ENCODE results near the gene MTA2. TPM values are rescaled to one million over a fixed set of nuclear protein-coding genes. Genes with fewer than 3 reads are reported as not detected.
"Not testable (repeated sequence)": the region's sequence is repeated elsewhere in the genome, so short reads cannot be mapped to it uniquely, and the experiment has no call there.

Gene MTA2
- total RNA-seq, 2 experiments from 2014 or later = 270 to 299 TPM

DNA sequence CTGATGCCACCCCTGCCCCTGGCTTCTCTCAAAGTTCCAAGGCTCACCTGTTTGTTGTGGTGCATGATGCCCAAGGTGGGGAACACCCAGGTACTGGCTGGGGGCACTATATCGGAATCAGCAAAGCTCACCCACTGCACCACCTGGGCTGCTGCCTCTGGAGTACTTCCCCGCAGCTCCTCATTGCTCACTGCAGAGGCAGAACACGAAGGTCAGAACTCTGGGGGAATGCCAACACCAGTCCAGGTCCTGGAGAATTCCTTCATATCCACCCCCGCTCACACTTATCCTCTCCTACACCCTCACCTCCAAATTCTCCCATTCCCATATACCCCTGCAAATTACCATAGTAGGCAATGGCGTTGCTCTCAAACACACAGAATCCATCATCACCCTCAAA lies 30.2 kb downstream of the MTA2 start:
- DNase-seq, H3K9me3 Mint-ChIP-seq, POLR2A ChIA-PET, H3K27me3 Mint-ChIP-seq: not testable (repeated sequence)
- peak overlapping the region; percentile 24 for H3K4me3 Mint-ChIP-seq
- H3K27ac Mint-ChIP-seq = peak overlapping the region; percentile 17
- peaks cover 66% of the 10 kb centered on the region for H3K4me1 Mint-ChIP-seq
- peaks cover 57% of the 10 kb centered on the region for H3K36me3 Mint-ChIP-seq (ENCODE audit: low read depth)
- CTCF ChIA-PET = interaction anchor here (0.8 to 2.5 kb wide), 5 partner anchors 11 to 147 kb away, joined by 3 to 8 read pairs (median 6); partner anchors contain the start of gene TUT1

DNA sequence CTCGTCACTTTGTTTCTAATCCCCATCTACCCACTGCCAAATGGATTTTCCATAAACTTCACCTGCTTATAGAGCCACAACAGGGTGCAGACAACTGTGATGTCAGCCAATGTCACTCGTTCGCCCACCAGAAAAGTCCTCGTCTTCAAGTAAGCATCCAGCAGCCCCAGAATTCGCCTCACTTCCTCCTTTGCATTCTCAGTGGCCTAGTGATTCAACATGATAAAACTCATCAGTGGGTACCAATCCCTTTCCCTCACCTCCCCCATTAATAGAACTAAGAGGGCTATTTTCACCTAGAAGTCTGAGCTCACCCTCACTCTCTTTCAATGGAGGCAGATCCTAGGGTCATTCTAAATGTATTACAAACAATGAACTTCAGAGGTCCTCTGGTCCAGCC lies 30.8 kb downstream of the MTA2 start:
- H3K27me3 Mint-ChIP-seq, DNase-seq, POLR2A ChIA-PET, H3K9me3 Mint-ChIP-seq: not testable (repeated sequence)
- CTCF ChIA-PET = interaction anchor here (0.8 to 2.5 kb wide), 7 partner anchors 8 to 146 kb away, joined by 3 to 8 read pairs (median 4); partner anchors contain the start of gene TUT1
- Mint-ChIP-seq H3K4me3 (peak overlapping the region; percentile 24), H3K36me3 (ENCODE audit: low read depth) (peaks cover 60% of the 10 kb centered on the region), H3K4me1 (peaks cover 71% of the 10 kb centered on the region), H3K27ac (peak overlapping the region; percentile 17)

DNA sequence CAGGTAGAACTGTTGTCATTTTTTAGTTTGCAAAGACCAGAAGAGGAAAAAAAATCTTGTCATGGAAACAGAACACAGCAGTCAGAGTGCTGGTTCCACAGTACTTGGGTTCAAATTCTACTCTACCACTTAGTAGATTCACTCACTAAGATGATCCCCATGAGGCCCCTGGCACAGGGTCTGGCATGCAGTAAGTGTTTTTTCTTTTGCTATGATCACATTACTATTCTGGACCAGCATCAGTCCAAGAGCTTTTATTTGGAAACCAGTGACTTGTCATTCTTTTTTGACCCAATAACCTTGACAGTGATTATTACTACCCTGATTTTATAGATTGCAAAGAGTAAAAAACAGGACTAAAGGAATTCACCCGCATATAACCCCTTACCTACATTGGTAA lies 32.1 kb downstream of the MTA2 start:
- no peak overlapping the region for H3K4me3 Mint-ChIP-seq
- H3K9me3 Mint-ChIP-seq = no peaks in the 10 kb centered on the region
- peaks cover 66% of the 10 kb centered on the region for H3K4me1 Mint-ChIP-seq
- H3K36me3 Mint-ChIP-seq (ENCODE audit: low read depth) = peaks cover 59% of the 10 kb centered on the region
- ChIA-PET CTCF (interaction anchor here (0.5 to 2.5 kb wide), 10 partner anchors 9 to 145 kb away, joined by 3 to 8 read pairs (median 4); partner anchors contain the start of gene TUT1), POLR2A (interaction anchor here (0.6 to 0.9 kb wide), 3 partner anchors 13 to 63 kb away, joined by 3 read pairs; partner anchors contain the start of gene TUT1)
- no peak for DNase-seq
- no peak overlapping the region for H3K27ac Mint-ChIP-seq
- no peaks in the 10 kb centered on the region for H3K27me3 Mint-ChIP-seq

DNA sequence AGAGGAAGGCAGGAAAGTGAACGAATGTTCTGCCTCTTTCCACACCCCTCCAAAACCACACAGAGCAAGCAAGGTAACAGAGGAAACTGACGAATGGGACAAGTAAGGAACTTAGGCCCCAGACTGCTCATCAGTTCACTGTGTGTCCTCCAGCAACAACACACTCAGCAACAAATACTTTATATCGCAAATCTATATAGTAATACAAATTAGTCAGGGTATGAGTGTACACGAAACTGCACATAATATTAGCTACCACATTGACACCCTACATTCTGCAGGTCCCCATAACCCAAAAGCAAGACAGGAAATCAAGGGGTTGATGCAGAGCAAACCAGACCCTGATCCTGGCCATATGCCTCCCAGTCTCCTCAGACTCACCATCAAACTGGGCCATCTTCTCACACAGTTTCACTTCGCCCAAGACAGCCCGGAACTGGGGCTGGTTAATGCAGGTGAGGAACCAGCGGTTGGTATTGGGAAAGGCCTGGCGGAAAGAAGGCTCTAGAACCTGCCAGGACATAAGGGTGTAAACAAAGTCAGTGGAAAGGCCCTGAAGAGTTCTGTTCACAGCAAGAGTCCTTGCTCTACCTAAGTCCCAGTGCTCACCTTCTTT lies 34.5 kb downstream of the MTA2 start:
- no peak overlapping the region for H3K4me3 Mint-ChIP-seq
- H3K27ac Mint-ChIP-seq = peak overlapping the region; percentile 68

DNA sequence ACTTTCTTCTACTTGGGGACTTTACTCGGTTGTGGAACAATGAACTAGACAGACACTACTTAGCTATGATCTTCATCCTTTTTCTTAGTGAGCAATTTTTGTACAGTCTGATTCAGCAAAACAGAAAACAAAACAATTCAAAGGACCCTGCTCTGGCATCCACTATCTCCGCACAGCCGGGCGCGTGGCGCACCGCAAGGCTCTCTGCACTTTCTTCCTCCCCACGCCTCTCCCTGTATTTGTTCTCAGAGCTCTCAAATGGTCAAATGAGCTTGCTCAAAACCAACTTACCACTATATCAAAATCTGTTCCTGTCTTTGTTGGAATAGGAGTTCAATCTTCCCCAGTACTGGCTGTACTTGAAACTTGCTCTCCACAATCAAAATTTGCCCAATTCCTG lies 35.4 kb downstream of the MTA2 start:
- CTCF ChIA-PET = interaction anchor here (1.1 to 5.1 kb wide), 2 partner anchors 9 to 142 kb away, joined by 3 to 18 read pairs; no protein-coding TSS in a partner anchor
- Mint-ChIP-seq H3K27ac (peak overlapping the region; percentile 68), H3K27me3 (no peaks in the 10 kb centered on the region), H3K36me3 (ENCODE audit: low read depth) (peaks cover 53% of the 10 kb centered on the region), H3K4me3 (no peak overlapping the region), H3K4me1 (peaks cover 51% of the 10 kb centered on the region), H3K9me3 (no peaks in the 10 kb centered on the region)
- POLR2A ChIA-PET = no interaction called here
- DNase-seq = no peak

More for the DNA sequence above, 34.5 kb downstream of the MTA2 start:
- Mint-ChIP-seq H3K27me3 (no peaks in the 10 kb centered on the region), H3K9me3 (no peaks in the 10 kb centered on the region), H3K4me1 (peaks cover 54% of the 10 kb centered on the region), H3K36me3 (ENCODE audit: low read depth) (peaks cover 57% of the 10 kb centered on the region)
- DNase-seq = no peak
- POLR2A ChIA-PET = no interaction called here
- CTCF ChIA-PET = interaction anchor here (0.6 to 5.1 kb wide), 6 partner anchors 24 to 456 kb away, joined by 3 to 18 read pairs (median 3); partner anchors contain the start of gene TMEM179B

DNA sequence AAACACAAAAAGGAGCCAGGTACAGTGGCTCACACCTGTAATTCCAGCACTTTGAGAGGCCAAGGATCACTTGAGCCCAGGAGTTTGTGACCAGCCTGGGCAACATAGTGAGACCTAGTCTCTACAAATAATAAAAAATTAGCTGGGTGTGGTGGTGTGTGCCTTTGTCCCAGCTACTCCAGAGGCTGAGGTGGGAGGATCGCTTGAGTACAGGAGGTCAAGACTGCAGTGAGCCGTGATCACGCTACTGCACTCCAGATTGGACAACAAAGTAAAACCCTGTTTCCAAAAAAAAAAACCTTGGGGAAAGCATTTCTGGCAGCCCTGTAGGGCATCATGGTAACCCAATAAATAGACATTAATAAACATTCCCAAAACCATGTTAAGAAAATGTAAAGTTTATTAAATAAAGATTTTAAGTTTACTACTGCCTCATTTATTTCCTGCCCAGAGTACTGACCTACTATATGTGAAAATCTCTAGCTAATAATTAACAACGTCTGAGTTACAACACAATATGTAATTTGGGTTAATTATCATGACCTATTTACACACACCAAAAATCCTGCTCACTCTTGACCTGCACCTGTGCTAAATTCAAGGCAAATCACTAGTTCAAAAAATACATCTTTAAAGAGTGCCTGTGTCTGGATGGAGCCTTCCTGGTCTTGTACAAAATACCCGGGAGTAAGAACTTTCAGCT lies 36.4 kb downstream of the MTA2 start:
- Mint-ChIP-seq H3K9me3 (no peaks in the 10 kb centered on the region), H3K27ac (peak overlapping the region; percentile 42), H3K36me3 (ENCODE audit: low read depth) (peaks cover 51% of the 10 kb centered on the region), H3K4me3 (no peak overlapping the region), H3K4me1 (peaks cover 51% of the 10 kb centered on the region), H3K27me3 (no peaks in the 10 kb centered on the region)
- DNase-seq = no peak
- ChIA-PET POLR2A (interaction anchor here (0.6 kb wide), 1 partner anchor 131 kb away, joined by 3 read pairs; no protein-coding TSS in a partner anchor), CTCF (interaction anchor here (0.8 to 5.1 kb wide), 3 partner anchors 22 to 141 kb away, joined by 3 to 18 read pairs (median 3); no protein-coding TSS in a partner anchor)

DNA sequence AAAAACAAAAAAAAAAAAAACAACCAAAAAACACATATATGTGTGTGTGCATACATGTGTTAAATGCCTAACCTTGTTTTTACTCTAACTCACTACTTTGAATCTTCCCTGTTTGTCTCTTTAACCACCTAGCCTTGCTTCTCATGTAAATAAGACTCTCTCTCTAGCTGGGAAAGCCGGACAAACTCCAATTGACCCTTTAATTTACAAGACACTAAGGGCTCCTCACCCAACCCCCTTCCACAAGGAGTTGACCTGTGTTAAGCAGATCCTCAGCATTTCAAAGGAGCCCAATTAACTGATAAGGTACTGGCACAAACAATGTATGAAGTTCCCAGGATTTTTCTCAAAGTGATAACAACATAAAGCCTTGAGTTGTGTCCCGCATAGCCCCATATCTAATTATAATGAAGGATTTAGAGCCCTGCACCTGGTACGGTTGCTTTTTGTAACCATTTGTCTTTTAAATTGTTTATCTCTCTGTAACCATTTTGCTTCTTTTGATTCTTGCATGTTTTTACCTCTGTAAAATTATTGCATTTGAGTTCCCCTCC lies 39.9 kb downstream of the MTA2 start:
- POLR2A ChIA-PET, H3K27me3 Mint-ChIP-seq, H3K9me3 Mint-ChIP-seq, DNase-seq, H3K4me3 Mint-ChIP-seq: not testable (repeated sequence)
- Mint-ChIP-seq H3K36me3 (ENCODE audit: low read depth) (peaks cover 57% of the 10 kb centered on the region), H3K27ac (peak overlapping the region; percentile 52), H3K4me1 (peaks cover 63% of the 10 kb centered on the region)
- CTCF ChIA-PET = interaction anchor here (1.0 to 11.8 kb wide), 8 partner anchors 9 to 167 kb away, joined by 3 to 85 read pairs (median 6); partner anchors contain the start of genes AHNAK, BSCL2, GNG3 and MTA2

DNA sequence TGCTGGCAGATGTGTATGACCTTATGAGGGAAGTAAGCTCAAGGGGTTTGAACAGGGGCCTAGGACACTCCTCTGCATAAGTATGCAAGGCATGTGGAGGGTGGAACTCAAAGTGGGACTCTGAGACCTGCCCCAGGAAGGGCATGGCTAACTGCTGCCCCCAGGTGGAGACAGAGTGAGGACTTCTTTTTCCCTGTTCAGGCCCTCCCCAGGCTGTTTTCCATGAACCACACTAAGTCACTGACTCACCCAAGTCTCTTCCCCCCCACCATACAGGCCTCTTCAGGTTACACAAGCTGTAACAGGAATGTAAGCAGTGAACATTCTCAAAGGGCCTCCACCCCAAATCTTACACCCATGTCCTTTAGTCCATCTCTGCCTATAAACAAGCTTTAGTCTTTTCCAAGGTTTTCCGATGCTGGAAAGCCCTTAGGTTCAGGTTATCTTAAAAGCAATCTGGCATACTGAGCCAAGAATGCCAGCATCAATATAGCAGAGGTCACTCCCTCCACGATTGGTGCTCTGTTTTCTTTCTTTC lies 41.0 kb downstream of the MTA2 start:
- Mint-ChIP-seq H3K4me1 (peaks cover 66% of the 10 kb centered on the region), H3K27ac (peak overlapping the region; percentile 25), H3K4me3 (no peak overlapping the region), H3K9me3 (no peaks in the 10 kb centered on the region), H3K27me3 (no peaks in the 10 kb centered on the region), H3K36me3 (ENCODE audit: low read depth) (peaks cover 48% of the 10 kb centered on the region)
- ChIA-PET CTCF (interaction anchor here (0.5 to 11.8 kb wide), 12 partner anchors 9 to 165 kb away, joined by 3 to 85 read pairs (median 6); partner anchors contain the start of genes AHNAK, BSCL2, C11orf98 and CSKMT), POLR2A (interaction anchor here (0.7 to 0.8 kb wide), 2 partner anchors 16 to 136 kb away, joined by 3 read pairs; no protein-coding TSS in a partner anchor)
- peak; percentile 83 for DNase-seq

DNA sequence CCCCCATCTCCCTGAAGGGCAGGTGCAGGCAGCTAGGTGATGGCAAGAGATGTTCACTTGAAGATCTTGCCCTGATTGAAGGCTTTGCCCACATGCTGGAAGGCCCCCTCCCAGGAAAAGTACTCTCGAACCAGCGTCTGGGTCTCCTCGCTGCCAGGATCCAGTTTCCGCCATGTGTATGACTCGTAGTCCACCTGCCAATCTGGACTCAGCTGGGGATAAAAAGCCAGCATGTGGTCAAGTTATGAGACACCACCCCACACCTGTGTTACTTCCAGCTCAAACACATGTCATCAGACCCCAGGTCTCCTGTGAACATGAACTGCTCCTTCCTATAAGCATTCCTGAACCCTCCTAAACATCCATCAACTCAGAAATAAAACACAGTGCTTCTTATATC lies 42.0 kb downstream of the MTA2 start:
- H3K4me1 Mint-ChIP-seq = peaks cover 73% of the 10 kb centered on the region
- ChIA-PET CTCF (interaction anchor here (0.6 to 11.8 kb wide), 11 partner anchors 8 to 190 kb away, joined by 3 to 85 read pairs (median 4); partner anchors contain the start of genes AHNAK, BSCL2, GNG3 and TUT1), POLR2A (interaction anchor here (0.6 to 0.8 kb wide), 3 partner anchors 15 to 135 kb away, joined by 3 read pairs; partner anchors contain the start of genes C11orf98 and CSKMT)
- H3K9me3 Mint-ChIP-seq, H3K4me3 Mint-ChIP-seq, DNase-seq, H3K27me3 Mint-ChIP-seq: not testable (repeated sequence)
- peaks cover 45% of the 10 kb centered on the region for H3K36me3 Mint-ChIP-seq (ENCODE audit: low read depth)
- peak overlapping the region; percentile 99 for H3K27ac Mint-ChIP-seq

DNA sequence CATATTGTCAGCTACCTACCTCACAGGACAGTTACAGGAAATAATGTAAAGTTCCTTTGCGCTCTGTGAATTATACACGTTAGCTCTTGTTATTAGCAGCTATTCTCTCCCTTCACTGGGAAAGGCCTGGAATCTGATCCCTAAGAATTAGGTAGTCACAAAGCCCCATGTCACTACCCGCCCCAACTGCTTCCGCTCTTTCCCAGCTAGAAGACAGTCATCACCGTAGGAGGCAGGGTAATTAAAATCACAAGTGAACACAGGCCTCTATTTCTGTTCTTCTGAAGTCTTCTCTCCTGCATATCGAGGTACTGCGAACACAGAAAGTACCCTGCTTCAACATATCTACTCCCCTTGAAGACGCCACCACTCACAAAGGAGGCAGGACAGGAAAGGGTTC lies 42.5 kb downstream of the MTA2 start:
- CTCF ChIA-PET = interaction anchor here (0.6 to 11.8 kb wide), 7 partner anchors 8 to 190 kb away, joined by 3 to 85 read pairs (median 4); partner anchors contain the start of genes AHNAK and TUT1
- no peak overlapping the region for H3K4me3 Mint-ChIP-seq
- DNase-seq = no peak
- peaks cover 77% of the 10 kb centered on the region for H3K4me1 Mint-ChIP-seq
- H3K36me3 Mint-ChIP-seq (ENCODE audit: low read depth) = peaks cover 45% of the 10 kb centered on the region
- H3K27me3 Mint-ChIP-seq = no peaks in the 10 kb centered on the region
- POLR2A ChIA-PET = interaction anchor here (0.6 to 1.1 kb wide), 3 partner anchors 13 to 106 kb away, joined by 3 to 4 read pairs (median 3); partner anchors contain the start of genes AHNAK, C11orf98 and CSKMT
- no peaks in the 10 kb centered on the region for H3K9me3 Mint-ChIP-seq
- peak overlapping the region; percentile 99 for H3K27ac Mint-ChIP-seq

DNA sequence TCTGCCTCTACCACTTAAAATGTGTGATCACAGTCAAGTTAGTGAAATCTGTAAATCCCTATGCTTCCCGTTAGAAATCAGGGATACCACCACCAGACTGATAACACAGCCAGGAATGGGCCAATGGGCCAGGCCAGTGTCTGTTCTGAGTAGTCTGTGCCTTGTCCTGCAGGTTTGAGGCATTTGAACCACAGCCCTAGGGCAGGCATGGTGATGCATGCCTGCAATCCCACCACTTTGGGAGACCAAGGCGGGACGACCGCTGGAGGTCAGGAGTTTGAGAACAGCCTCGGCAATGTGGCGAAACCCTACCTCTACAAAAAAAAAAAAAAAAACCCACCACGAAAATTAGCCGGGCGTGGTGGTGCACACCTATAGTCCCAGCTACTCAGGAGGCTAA lies 43.0 kb downstream of the MTA2 start:
- CTCF ChIA-PET = interaction anchor here (0.9 to 11.8 kb wide), 5 partner anchors 8 to 136 kb away, joined by 3 to 85 read pairs (median 4); partner anchors contain the start of genes AHNAK and TUT1
- H3K36me3 Mint-ChIP-seq (ENCODE audit: low read depth) = peaks cover 42% of the 10 kb centered on the region
- H3K4me3 Mint-ChIP-seq = no peak overlapping the region
- POLR2A ChIA-PET = interaction anchor here (1.1 kb wide), 1 partner anchor 12 kb away, joined by 4 read pairs; the partner anchor contains the start of gene AHNAK
- no peaks in the 10 kb centered on the region for H3K27me3 Mint-ChIP-seq
- H3K27ac Mint-ChIP-seq = peak overlapping the region; percentile 99
- H3K4me1 Mint-ChIP-seq = peaks cover 80% of the 10 kb centered on the region
- no peak for DNase-seq
- H3K9me3 Mint-ChIP-seq = no peaks in the 10 kb centered on the region

Data from activated CD4-positive, alpha-beta T cell treated with anti-CD3 and anti-CD28 coated beads, Interleukin-2, amount 10 ng/mL, durations not matched to agents 7 days and 5 days (primary cell).